ENCODE results near the gene ATP13A5. TPM values are rescaled to one million over a fixed set of nuclear protein-coding genes. Genes with fewer than 3 reads are reported as not detected.

Gene ATP13A5
- total RNA-seq, 6 donors from 2014 or later, result 0.66 to 8.9 (median 1.6) TPM

DNA sequence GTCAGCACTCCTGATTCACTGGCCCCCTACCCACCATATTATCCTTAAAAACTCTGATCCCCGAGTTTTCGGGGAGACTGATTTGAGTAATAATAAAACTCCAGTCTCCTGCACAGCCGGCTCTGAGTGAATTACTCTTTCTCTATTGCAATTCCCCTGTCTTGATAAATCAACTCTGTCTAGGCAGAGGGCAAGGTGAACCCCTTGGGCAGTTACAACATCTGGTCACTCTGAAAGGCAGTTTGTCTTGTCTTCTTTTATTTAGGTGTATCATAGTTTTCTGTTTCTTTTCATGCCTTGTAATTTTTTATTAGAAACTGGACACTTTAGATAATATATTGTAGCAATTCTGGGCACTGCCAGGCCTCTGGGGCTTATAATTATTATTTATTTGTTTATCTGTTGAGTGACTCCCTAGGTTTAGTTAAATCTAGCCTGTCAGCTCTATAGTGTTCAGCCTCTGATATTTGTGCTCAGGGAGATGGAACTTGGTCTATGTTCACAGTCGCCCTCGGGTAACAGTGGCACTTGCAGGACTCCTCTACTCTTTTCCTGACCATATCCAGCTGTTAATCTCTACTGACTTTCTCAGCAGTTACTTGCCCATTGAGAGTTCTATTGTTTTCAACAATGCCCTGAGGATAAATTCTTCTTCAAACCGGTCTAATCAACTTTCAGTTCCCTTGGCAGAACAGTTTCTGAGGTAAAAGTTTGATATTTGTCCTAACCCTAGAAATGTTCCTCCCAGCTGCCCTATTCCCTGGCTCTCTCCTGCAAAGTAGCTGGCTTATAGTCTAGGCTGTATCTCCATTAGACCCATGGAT is 153.0 kb downstream of the ATP13A5 start:
- Histone ChIP-seq H3K27me3 (no peaks in the 10 kb centered on the region), H3K4me3 (no peak overlapping the region), H3K36me3 (no peaks in the 10 kb centered on the region), H3K4me1 (no peaks in the 10 kb centered on the region), H3K9me3 (no peaks in the 10 kb centered on the region), H3K27ac (no peak overlapping the region)
- ATAC-seq (ENCODE audit: low FRiP score in 2 of 2), result no peak
- WGBS, 2 donors, result 83 to 89% methylated on average over 6 of the region's 6 CpGs
- no peak for DNase-seq
- TF ChIP-seq POLR2AphosphoS5 (IDR thresholded peaks at IDR 0.05) (no peak), EP300 (IDR thresholded peaks at IDR 0.05) (no peak), POLR2A (IDR thresholded peaks at IDR 0.05) (no peak)
- TF ChIP-seq, protein P1, sequence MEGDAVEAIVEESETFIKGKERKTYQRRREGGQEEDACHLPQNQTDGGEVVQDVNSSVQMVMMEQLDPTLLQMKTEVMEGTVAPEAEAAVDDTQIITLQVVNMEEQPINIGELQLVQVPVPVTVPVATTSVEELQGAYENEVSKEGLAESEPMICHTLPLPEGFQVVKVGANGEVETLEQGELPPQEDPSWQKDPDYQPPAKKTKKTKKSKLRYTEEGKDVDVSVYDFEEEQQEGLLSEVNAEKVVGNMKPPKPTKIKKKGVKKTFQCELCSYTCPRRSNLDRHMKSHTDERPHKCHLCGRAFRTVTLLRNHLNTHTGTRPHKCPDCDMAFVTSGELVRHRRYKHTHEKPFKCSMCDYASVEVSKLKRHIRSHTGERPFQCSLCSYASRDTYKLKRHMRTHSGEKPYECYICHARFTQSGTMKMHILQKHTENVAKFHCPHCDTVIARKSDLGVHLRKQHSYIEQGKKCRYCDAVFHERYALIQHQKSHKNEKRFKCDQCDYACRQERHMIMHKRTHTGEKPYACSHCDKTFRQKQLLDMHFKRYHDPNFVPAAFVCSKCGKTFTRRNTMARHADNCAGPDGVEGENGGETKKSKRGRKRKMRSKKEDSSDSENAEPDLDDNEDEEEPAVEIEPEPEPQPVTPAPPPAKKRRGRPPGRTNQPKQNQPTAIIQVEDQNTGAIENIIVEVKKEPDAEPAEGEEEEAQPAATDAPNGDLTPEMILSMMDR (IDR thresholded peaks at IDR 0.05), result no peak

Other genes with a start within 250 kb of the ATP13A5 start
- gene PLAAT1, start 137.5 kb downstream of the ATP13A5 start, total RNA-seq, result under 1 TPM in 3 of 6 donors, not detected in 3; 0.20 to 0.46 (median 0.40) TPM
- 100 to 1,000 TPM; 145 to 407 (median 201) TPM for gene ATP13A4, start 176.1 kb upstream of the ATP13A5 start, total RNA-seq
- gene OPA1, start 214.5 kb upstream of the ATP13A5 start, total RNA-seq, result 10 to 100 TPM; 31.1 to 48.8 (median 42.5) TPM